Activated T-cell treated with anti-CD3 and anti-CD28 coated beads, Interleukin-2, amount 50 U/mL, for 4 hours (primary cell): ENCODE results near the gene CLDN18. TPM values are rescaled to one million over a fixed set of nuclear protein-coding genes. Genes with fewer than 3 reads are reported as not detected.

Experiments
- ATAC-seq, 2 donors: fragments of 200-7000 bp; cut with Tn5 transposase; one replicate each; pipeline ENCODE4 v1.10.0; 2021
- DNase-seq: peaks from one replicate; pipeline ENCODE4 v3.0.0-alpha.2; 2020
- H3K27me3 Mint-ChIP-seq: one replicate; pipeline ENCODE4 v1.8.0; 2021; ENCODE audit warnings: low read depth, mixed read lengths
- H3K36me3 Mint-ChIP-seq: one replicate; pipeline ENCODE4 v1.8.0; 2022; ENCODE audit warnings: mixed read lengths; ENCODE audit not compliant: insufficient read depth
- H3K4me1 Mint-ChIP-seq: one replicate; pipeline ENCODE4 v1.8.0; 2021; ENCODE audit warnings: low read depth, mixed read lengths
- H3K4me3 Mint-ChIP-seq: one replicate; pipeline ENCODE4 v1.8.0; 2021; ENCODE audit warnings: mild to moderate bottlenecking, moderate library complexity, mixed read lengths
- H3K9me3 Mint-ChIP-seq: one replicate; pipeline ENCODE4 v1.8.0; 2021; ENCODE audit warnings: mixed read lengths
- total RNA-seq, 3 donors: library from RNA; stranded (reverse); gene quantifications; one replicate each; pipeline ENCODE4 v1.2.1, GENCODE V29; 2021

The CLDN18 gene
- total RNA-seq, 3 donors from 2014 or later: 0.08 to 0.18 (median 0.13) TPM

DNA sequence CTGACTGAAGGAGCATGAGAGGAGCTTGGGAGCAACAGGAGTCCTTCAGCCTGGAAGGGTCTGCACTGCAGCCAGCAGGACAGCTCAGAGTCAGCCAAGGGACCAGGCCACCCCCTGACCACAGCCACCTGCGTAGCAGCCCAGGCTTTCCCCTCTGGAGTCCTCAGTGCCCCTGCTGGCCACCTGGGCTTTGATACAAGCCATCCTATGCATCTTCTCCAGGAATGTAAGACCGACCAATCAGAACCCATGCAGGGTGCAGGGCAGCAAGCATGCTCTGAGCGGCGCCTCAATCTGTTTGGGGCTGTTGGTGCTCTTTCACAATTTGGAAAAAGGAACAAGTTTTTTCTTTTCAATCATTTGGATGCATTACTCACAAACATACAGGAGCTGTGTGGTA, 53.5 kb downstream of the CLDN18 start:
- Mint-ChIP-seq H3K27me3 (no peaks in the 10 kb centered on the region), H3K4me3 (no peak overlapping the region), H3K9me3 (no peaks in the 10 kb centered on the region), H3K36me3 (no peaks in the 10 kb centered on the region), H3K4me1 (peaks cover 2% of the 10 kb centered on the region)
- DNase-seq (no peak), ATAC-seq (no peak)

DNA sequence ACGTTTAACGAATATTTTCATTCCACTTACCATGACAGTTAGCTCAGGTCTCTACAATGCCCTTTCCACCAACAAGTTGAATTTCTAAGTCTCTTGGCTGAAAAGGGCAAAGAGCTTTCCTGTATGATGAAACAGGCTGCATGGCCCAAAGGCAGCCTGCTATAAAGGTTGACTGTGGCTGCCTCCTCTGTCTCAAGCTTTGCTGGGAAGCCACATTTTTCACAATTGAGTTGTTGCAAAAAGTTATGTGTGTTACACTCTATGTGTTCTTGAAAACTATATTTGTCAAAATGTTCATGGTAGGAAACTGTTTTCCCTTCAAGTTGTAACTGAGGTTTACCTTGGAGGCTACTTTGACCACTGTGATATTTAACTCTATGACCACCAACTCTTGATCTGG, 56.0 kb downstream of the CLDN18 start:
- Mint-ChIP-seq H3K27me3 (peaks cover 7% of the 10 kb centered on the region), H3K4me3 (no peak overlapping the region), H3K4me1 (peaks cover 2% of the 10 kb centered on the region), H3K9me3 (no peaks in the 10 kb centered on the region), H3K36me3 (no peaks in the 10 kb centered on the region)
- ATAC-seq (no peak), DNase-seq (no peak)

DNA sequence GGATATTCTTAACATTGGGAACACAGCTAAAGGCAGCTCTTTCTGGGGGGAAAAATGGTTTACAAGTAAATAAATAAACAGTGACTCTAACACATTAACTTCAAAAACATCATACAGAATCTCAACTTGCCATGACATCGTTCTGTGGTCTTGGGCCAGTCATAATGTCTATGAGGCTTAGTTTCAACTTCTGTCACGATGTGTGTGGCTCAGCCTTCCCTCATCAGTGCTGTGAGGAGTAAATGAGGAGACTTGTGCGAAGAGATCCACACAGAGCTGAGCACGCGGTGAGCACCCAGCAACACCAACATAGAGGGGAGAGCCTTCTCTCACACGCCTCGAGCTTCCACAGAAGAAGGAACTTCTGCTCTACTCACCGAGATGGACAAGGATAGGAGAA, 56.4 kb downstream of the CLDN18 start:
- no peaks in the 10 kb centered on the region for H3K36me3 Mint-ChIP-seq
- ATAC-seq (peak; percentile 75 to 85), DNase-seq (no peak)
- no peak overlapping the region for H3K4me3 Mint-ChIP-seq
- peaks cover 9% of the 10 kb centered on the region for H3K27me3 Mint-ChIP-seq
- H3K4me1 Mint-ChIP-seq: peaks cover 2% of the 10 kb centered on the region
- H3K9me3 Mint-ChIP-seq: no peaks in the 10 kb centered on the region

DNA sequence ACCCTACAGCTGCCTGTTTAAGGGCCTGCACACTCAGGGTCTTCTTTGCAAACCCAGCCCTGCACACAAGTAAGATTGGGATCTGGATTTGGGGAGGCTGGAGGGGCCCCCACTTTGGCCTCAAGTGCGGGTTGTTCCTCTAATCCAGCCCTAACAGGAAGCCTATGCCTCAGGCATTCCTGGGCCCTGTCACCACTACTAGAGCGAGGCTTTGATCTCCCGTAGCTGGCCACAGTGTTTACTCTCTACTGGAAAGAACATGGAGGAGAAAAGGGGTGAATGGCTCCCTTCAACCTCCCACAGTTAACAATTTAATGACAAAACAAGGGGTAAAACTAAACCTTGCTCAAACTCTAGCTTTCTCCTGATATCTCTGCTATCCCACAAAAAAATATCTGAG, 57.0 kb downstream of the CLDN18 start:
- H3K9me3 Mint-ChIP-seq: no peaks in the 10 kb centered on the region
- no peaks in the 10 kb centered on the region for H3K36me3 Mint-ChIP-seq
- no peak overlapping the region for H3K4me3 Mint-ChIP-seq
- ATAC-seq: no peak
- peaks cover 9% of the 10 kb centered on the region for H3K27me3 Mint-ChIP-seq
- DNase-seq: no peak
- H3K4me1 Mint-ChIP-seq: peaks cover 2% of the 10 kb centered on the region

DNA sequence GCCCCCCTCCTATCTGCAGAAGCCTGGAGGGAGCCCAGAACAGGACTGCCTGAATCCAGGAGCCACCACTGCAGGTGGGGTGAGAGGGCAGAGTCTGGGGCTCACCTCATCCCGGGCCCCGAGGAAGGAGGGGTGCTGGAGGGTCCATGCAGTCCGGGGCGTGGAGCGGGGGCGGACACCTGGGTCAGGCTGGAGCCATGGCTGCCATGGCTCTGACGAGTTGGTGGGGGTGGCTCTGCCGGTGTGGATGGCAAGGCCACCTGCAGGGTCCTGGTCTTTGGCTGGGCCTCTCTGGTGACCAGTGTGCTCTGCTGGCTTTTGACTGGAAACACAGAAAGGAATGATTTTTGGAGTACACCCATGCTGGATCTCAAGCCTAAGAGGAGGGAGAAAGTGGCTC, 58.1 kb downstream of the CLDN18 start:
- no peaks in the 10 kb centered on the region for H3K9me3 Mint-ChIP-seq
- H3K36me3 Mint-ChIP-seq: no peaks in the 10 kb centered on the region
- peaks cover 2% of the 10 kb centered on the region for H3K4me1 Mint-ChIP-seq

DNA sequence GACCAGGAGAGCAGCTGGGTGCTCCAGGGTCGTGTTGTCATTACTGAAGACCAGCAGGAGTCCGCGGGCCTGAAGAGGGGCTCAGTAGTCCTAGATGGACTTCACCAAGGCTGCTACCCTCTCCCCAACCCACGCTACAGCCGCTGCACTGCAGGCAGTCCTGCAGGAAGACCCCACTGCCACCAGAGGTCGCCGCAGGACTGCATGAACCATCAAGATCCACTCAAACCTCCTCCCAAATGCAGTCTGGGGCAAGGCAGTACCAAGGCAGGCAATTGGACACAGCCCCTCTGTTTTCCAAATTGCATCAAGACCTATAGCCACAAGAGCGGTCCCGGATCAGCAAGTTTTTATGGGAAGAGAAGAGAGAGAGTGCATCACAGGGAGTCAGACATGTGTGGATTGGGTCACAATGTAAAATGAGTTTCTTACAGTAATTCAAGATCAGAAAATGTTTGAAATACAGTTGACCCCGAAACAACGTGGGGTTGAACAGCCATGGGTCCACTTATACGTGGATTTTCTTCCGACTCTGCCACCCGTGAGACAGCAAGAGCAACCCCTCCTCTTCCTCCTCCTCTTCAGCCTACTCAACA, 58.7 kb downstream of the CLDN18 start:
- DNase-seq (peak; percentile 61), ATAC-seq (peak; percentile 74)
- Mint-ChIP-seq H3K9me3 (no peaks in the 10 kb centered on the region), H3K4me3 (no peak overlapping the region), H3K4me1 (peaks cover 2% of the 10 kb centered on the region), H3K36me3 (no peaks in the 10 kb centered on the region), H3K27me3 (peaks cover 9% of the 10 kb centered on the region)

More for the DNA sequence above, 58.1 kb downstream of the CLDN18 start:
- Mint-ChIP-seq H3K27me3 (peaks cover 9% of the 10 kb centered on the region), H3K4me3 (no peak overlapping the region)
- DNase-seq (no peak), ATAC-seq (no peak)

DNA sequence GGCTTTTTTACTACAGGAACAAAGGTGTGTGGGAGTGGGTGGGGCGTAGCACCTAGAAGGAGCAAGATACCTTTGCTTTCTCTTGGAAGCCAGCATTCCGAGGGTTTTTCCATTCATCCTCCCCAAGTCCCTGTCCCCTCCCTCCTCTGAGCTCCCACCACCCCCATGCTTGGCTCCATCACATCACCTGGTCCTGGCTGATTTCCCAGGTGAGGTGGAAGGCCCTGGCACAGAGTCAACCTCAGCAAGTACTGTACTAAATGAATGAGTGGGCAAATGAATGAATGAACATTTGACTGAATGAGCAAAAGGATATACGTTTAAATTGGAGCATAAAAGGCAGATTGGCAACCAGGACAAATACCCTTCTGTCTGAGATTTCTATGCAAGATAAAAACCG, 60.0 kb downstream of the CLDN18 start:
- Mint-ChIP-seq H3K36me3 (no peaks in the 10 kb centered on the region), H3K9me3 (no peaks in the 10 kb centered on the region), H3K4me3 (no peak overlapping the region), H3K4me1 (peaks cover 2% of the 10 kb centered on the region), H3K27me3 (peaks cover 9% of the 10 kb centered on the region)
- DNase-seq (no peak), ATAC-seq (no peak)

DNA sequence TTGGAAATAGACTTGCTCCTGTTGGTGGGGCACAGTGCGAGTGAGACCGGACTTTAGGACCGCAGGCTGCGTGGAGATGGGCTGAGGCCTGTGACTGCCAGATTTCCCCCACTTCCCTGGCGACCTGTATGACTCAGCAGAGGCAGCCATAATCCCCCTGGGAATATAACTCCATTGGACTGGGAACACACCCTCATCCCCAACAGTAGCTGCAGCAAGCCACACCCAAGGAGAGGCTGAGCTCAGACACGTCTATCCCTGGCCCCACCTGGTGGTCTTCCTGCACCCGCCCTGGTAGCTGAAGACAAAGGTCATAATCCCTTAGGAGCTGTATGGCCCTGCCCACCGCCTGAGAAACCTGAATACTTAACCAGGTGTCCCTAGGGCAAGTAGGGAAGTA, 62.8 kb downstream of the CLDN18 start:
- H3K4me3 Mint-ChIP-seq: no peak overlapping the region
- DNase-seq (no peak), ATAC-seq (no peak)
- no peaks in the 10 kb centered on the region for H3K4me1 Mint-ChIP-seq
- H3K9me3 Mint-ChIP-seq: no peaks in the 10 kb centered on the region
- H3K36me3 Mint-ChIP-seq: no peaks in the 10 kb centered on the region
- peaks cover 9% of the 10 kb centered on the region for H3K27me3 Mint-ChIP-seq

DNA sequence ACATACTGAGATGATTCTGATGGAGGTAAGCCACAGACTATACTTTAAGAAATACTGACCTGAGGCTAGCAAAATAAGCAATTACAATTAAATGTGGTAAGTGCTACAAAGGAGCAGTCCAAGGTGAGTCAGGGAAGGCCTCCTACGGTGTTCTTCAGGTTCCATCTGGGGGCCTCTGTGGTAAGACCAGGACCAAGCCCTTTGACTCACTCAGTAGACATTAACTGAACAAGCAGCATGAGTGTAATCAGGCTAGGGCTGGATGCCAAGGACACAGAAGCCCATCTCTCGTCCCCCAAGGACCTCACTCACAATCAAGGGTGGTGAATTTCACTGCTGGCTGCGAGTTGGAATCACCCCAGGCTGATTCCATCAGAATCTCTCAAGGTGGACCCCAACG, 68.1 kb downstream of the CLDN18 start:
- peaks cover 18% of the 10 kb centered on the region for H3K4me1 Mint-ChIP-seq
- H3K9me3 Mint-ChIP-seq: no peaks in the 10 kb centered on the region
- H3K4me3 Mint-ChIP-seq: no peak overlapping the region
- H3K27me3 Mint-ChIP-seq: no peaks in the 10 kb centered on the region
- H3K36me3 Mint-ChIP-seq: no peaks in the 10 kb centered on the region
- no peak for ATAC-seq
- no peak for DNase-seq

DNA sequence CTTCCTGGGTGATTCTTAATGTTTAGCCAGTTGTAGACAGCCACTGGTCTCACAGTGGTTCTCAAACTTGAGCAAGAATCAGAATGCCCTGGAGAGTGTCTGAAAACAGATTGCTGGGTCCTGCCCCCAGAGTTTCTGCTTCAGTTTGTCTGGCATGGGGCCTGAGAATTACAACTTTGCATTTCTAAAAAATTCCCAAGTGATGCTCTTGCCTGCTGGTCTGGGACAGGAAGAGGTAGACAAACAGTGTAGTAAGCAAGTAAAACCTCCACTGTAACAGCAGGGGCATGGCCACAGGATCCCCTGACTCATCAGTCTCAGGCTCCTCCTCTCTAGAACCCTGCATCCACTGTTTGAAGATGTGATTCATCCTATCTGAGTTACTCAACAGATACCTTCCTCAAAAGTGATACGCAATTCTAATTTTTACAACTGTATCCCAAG, 69.0 kb downstream of the CLDN18 start:
- H3K36me3 Mint-ChIP-seq: no peaks in the 10 kb centered on the region
- no peak overlapping the region for H3K4me3 Mint-ChIP-seq
- H3K27me3 Mint-ChIP-seq: no peaks in the 10 kb centered on the region
- no peak for DNase-seq
- ATAC-seq: peak; percentile 60 to 65
- no peaks in the 10 kb centered on the region for H3K9me3 Mint-ChIP-seq
- peaks cover 20% of the 10 kb centered on the region for H3K4me1 Mint-ChIP-seq

DNA sequence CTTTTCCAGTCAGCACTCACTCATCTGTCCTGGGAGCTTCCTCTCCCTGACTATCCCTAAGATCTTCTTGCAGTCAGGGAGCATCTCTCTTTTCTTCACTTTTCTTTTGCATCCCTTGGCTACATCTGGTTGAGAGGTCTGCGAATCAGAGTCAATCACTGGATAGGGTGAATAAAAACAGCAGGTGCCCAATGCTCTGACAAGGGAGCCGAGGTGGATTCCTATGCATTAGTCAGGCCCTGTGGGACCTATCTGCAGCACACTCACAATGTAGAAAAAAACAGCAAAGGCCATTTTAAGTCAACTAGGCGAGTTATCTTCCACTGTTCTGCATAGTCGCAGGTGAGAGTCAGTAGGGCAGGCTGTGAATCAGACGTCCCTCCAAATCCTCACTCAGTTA, 69.9 kb downstream of the CLDN18 start:
- Mint-ChIP-seq H3K9me3 (no peaks in the 10 kb centered on the region), H3K27me3 (no peaks in the 10 kb centered on the region), H3K4me1 (peaks cover 20% of the 10 kb centered on the region), H3K4me3 (no peak overlapping the region), H3K36me3 (no peaks in the 10 kb centered on the region)
- no peak for ATAC-seq
- DNase-seq: no peak

DNA sequence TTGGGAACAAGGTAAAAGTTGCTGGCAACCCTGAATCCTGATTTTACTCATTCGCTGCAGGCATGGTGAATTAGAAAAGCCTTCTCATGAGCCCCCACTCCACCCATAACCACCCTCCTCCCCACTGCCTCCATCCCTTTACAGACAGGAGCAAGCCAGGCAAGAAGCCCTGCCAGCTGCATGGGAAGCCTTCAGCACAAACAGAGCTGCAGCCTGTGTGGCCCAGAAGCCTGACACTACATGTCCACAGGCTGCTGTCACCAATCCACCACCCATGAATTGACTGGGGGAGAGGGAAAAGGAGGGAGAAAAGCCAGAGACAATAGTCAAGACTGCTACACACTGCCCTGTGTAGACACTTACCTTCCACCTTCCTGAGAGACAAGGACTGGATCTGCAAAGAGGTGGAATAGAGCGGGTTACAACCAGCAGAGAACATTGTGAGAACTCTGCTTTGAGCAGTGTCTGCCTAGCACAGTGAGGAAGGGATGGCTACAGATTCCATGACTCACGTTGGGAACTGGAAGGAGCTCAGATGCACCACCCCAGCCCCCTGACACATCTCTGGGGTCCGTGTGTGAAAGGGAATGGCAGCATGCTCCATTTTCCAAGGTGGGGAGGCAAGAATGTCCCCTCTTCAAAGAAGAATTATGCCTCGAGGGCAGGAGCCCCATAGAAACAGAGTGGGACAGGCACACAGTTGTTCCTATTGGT, 71.6 kb downstream of the CLDN18 start:
- no peak for DNase-seq
- ATAC-seq: no peak
- Mint-ChIP-seq H3K4me1 (peaks cover 20% of the 10 kb centered on the region), H3K9me3 (no peaks in the 10 kb centered on the region), H3K36me3 (no peaks in the 10 kb centered on the region), H3K4me3 (no peak overlapping the region), H3K27me3 (no peaks in the 10 kb centered on the region)

DNA sequence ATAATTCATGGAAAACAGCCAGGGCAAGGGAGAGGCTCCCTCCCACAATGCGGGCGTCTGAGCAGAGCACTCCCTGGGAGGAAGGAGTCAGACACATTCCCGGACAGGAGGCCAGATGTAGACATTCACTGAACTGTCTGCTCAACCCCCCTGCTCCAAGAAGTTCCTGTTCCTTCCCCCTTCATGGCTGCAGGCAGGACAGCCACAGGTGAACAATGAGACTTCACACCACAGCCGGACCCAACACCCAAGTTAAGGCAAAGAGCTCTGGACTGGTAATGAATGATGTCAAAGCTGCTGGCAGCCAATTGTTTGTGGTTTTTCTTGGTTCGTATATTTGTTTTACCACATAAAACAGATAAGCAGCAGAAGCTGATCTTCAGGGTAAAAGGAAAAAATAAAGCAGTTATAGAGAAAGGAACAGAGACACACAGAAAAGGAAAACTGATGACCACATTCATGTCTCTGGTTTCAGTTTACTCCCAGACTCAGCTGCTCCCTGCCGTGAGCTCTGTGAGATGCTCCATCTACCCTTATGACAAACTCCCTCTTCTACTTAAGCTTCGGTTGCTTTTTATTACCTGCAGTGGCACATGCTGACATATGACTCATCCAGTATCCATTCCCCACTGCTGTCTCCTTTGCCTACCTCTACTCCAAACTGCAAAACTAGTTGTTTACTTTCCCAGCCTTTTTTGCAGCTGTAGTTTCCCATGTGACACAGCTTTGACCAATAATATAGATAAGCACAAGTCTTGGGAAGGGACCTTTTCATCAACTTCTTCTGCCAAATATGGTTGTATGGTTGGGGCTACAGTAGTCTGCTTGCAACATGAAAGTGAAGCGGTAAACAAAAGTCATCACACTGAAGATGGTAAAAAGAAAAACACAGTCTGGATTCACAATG, 72.4 kb downstream of the CLDN18 start:
- ATAC-seq (peak; percentile 72 to 75), DNase-seq (no peak)
- Mint-ChIP-seq H3K4me1 (peaks cover 20% of the 10 kb centered on the region), H3K4me3 (peak overlapping the region; percentile 13), H3K9me3 (no peaks in the 10 kb centered on the region), H3K27me3 (no peaks in the 10 kb centered on the region), H3K36me3 (no peaks in the 10 kb centered on the region)

DNA sequence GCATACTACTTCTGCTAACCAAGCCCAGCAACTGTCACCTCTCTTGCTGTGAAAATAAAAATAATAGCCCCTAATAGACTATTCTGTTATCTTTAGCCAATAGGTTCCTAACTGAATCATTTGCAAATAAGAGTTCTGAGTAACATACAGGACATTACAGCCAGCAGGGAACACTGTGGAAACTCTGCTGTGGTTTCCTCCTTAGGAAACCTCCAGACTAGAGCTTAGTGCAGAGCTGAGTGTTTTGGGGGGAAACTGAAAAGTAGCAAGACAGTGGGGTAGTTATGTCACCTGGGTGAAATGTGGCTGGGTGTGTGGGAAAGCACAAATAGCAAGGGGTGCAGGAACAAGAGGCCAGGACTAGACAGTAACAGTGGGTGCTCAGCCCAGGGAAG, 73.0 kb downstream of the CLDN18 start:
- ATAC-seq (peak in 1 of 2 donors; percentile 18), DNase-seq (no peak)
- peaks cover 20% of the 10 kb centered on the region for H3K4me1 Mint-ChIP-seq
- H3K36me3 Mint-ChIP-seq: no peaks in the 10 kb centered on the region
- no peak overlapping the region for H3K4me3 Mint-ChIP-seq
- H3K27me3 Mint-ChIP-seq: no peaks in the 10 kb centered on the region
- no peaks in the 10 kb centered on the region for H3K9me3 Mint-ChIP-seq
